Measurements from ENCODE around the gene PSD4.

GRCh38 chr2:113136828-113137775 lies 36.7 kb upstream of the PSD4 start:
- TF ChIP-seq SP1 (IDR thresholded peaks at IDR 0.05; ENCODE audit: low read depth, low read length) (no peak), POLR2A (IDR thresholded peaks at IDR 0.05; ENCODE audit: control extremely low read depth in 1 of 2, low read depth in 2 of 2, low read length in 2 of 2) (no peak)
- TF ChIP-seq, protein P1, sequence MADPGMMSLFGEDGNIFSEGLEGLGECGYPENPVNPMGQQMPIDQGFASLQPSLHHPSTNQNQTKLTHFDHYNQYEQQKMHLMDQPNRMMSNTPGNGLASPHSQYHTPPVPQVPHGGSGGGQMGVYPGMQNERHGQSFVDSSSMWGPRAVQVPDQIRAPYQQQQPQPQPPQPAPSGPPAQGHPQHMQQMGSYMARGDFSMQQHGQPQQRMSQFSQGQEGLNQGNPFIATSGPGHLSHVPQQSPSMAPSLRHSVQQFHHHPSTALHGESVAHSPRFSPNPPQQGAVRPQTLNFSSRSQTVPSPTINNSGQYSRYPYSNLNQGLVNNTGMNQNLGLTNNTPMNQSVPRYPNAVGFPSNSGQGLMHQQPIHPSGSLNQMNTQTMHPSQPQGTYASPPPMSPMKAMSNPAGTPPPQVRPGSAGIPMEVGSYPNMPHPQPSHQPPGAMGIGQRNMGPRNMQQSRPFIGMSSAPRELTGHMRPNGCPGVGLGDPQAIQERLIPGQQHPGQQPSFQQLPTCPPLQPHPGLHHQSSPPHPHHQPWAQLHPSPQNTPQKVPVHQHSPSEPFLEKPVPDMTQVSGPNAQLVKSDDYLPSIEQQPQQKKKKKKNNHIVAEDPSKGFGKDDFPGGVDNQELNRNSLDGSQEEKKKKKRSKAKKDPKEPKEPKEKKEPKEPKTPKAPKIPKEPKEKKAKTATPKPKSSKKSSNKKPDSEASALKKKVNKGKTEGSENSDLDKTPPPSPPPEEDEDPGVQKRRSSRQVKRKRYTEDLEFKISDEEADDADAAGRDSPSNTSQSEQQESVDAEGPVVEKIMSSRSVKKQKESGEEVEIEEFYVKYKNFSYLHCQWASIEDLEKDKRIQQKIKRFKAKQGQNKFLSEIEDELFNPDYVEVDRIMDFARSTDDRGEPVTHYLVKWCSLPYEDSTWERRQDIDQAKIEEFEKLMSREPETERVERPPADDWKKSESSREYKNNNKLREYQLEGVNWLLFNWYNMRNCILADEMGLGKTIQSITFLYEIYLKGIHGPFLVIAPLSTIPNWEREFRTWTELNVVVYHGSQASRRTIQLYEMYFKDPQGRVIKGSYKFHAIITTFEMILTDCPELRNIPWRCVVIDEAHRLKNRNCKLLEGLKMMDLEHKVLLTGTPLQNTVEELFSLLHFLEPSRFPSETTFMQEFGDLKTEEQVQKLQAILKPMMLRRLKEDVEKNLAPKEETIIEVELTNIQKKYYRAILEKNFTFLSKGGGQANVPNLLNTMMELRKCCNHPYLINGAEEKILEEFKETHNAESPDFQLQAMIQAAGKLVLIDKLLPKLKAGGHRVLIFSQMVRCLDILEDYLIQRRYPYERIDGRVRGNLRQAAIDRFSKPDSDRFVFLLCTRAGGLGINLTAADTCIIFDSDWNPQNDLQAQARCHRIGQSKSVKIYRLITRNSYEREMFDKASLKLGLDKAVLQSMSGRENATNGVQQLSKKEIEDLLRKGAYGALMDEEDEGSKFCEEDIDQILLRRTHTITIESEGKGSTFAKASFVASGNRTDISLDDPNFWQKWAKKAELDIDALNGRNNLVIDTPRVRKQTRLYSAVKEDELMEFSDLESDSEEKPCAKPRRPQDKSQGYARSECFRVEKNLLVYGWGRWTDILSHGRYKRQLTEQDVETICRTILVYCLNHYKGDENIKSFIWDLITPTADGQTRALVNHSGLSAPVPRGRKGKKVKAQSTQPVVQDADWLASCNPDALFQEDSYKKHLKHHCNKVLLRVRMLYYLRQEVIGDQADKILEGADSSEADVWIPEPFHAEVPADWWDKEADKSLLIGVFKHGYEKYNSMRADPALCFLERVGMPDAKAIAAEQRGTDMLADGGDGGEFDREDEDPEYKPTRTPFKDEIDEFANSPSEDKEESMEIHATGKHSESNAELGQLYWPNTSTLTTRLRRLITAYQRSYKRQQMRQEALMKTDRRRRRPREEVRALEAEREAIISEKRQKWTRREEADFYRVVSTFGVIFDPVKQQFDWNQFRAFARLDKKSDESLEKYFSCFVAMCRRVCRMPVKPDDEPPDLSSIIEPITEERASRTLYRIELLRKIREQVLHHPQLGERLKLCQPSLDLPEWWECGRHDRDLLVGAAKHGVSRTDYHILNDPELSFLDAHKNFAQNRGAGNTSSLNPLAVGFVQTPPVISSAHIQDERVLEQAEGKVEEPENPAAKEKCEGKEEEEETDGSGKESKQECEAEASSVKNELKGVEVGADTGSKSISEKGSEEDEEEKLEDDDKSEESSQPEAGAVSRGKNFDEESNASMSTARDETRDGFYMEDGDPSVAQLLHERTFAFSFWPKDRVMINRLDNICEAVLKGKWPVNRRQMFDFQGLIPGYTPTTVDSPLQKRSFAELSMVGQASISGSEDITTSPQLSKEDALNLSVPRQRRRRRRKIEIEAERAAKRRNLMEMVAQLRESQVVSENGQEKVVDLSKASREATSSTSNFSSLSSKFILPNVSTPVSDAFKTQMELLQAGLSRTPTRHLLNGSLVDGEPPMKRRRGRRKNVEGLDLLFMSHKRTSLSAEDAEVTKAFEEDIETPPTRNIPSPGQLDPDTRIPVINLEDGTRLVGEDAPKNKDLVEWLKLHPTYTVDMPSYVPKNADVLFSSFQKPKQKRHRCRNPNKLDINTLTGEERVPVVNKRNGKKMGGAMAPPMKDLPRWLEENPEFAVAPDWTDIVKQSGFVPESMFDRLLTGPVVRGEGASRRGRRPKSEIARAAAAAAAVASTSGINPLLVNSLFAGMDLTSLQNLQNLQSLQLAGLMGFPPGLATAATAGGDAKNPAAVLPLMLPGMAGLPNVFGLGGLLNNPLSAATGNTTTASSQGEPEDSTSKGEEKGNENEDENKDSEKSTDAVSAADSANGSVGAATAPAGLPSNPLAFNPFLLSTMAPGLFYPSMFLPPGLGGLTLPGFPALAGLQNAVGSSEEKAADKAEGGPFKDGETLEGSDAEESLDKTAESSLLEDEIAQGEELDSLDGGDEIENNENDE (IDR thresholded peaks at IDR 0.05; ENCODE audit: insufficient replicate concordance, low read length) = no peak
- TF ChIP-seq, protein P2, sequence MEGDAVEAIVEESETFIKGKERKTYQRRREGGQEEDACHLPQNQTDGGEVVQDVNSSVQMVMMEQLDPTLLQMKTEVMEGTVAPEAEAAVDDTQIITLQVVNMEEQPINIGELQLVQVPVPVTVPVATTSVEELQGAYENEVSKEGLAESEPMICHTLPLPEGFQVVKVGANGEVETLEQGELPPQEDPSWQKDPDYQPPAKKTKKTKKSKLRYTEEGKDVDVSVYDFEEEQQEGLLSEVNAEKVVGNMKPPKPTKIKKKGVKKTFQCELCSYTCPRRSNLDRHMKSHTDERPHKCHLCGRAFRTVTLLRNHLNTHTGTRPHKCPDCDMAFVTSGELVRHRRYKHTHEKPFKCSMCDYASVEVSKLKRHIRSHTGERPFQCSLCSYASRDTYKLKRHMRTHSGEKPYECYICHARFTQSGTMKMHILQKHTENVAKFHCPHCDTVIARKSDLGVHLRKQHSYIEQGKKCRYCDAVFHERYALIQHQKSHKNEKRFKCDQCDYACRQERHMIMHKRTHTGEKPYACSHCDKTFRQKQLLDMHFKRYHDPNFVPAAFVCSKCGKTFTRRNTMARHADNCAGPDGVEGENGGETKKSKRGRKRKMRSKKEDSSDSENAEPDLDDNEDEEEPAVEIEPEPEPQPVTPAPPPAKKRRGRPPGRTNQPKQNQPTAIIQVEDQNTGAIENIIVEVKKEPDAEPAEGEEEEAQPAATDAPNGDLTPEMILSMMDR (IDR thresholded peaks at IDR 0.05; ENCODE audit: control extremely low read depth in 1 of 3, insufficient read depth in 1 of 3, low read depth in 1 of 3, low read length in 3 of 3) = peak in 2 of 3 experiments; percentile 65 to 70; a peak in 3 of 4 replicates
- TF ChIP-seq, protein P3, sequence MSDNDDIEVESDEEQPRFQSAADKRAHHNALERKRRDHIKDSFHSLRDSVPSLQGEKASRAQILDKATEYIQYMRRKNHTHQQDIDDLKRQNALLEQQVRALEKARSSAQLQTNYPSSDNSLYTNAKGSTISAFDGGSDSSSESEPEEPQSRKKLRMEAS (IDR thresholded peaks at IDR 0.05) = no peak
